Measurements from ENCODE around the gene SCAMP2.

- TF ChIP-seq, protein P1, sequence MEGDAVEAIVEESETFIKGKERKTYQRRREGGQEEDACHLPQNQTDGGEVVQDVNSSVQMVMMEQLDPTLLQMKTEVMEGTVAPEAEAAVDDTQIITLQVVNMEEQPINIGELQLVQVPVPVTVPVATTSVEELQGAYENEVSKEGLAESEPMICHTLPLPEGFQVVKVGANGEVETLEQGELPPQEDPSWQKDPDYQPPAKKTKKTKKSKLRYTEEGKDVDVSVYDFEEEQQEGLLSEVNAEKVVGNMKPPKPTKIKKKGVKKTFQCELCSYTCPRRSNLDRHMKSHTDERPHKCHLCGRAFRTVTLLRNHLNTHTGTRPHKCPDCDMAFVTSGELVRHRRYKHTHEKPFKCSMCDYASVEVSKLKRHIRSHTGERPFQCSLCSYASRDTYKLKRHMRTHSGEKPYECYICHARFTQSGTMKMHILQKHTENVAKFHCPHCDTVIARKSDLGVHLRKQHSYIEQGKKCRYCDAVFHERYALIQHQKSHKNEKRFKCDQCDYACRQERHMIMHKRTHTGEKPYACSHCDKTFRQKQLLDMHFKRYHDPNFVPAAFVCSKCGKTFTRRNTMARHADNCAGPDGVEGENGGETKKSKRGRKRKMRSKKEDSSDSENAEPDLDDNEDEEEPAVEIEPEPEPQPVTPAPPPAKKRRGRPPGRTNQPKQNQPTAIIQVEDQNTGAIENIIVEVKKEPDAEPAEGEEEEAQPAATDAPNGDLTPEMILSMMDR (IDR thresholded peaks at IDR 0.05): no peak
- no peak for TF ChIP-seq EZH2 (IDR thresholded peaks at IDR 0.05; ENCODE audit: borderline replicate concordance, insufficient read depth, low read depth, low read length, poor library complexity, severe bottlenecking)
Measured at GRCh38 chr15:74838137-74838516, 35.0 kb downstream of the SCAMP2 start.

Measured in B cell (primary cell).